Thoracic aorta (tissue), 2 donors: Measurements from ENCODE around the gene INHBE. TPM values are rescaled to one million over a fixed set of nuclear protein-coding genes. Genes with fewer than 3 reads are reported as not detected.
"Not testable (repeated sequence)": the region's sequence is repeated elsewhere in the genome, so short reads cannot be mapped to it uniquely, and the experiment has no call there.

Experiments
- ATAC-seq: fragments of 150-250 bp; one replicate; pipeline ENCODE4 v1.8.0; 2017; ENCODE audit warnings: low read depth; ENCODE audit not compliant: insufficient number of reproducible peaks, low FRiP score
- DNase-seq: peaks from one replicate; pipeline ENCODE4 v3.0.0-alpha.2; 2020; ENCODE audit warnings: low spot score
- H3K27ac ChIP-seq, 2 donors: fragments of 200-600 bp; sonication (generic); 1 replicate in 1 of 2; 2 replicates in 1 of 2; pipeline ENCODE4 v1.5.1; 2016; ENCODE audit warnings: mild to moderate bottlenecking in 2 of 2, moderate library complexity in 2 of 2
- H3K27me3 ChIP-seq: fragments of 200-600 bp; sonication (generic); replicated peaks from 2 replicates; pipeline ENCODE4 v1.6.0; 2016; ENCODE audit warnings: mild to moderate bottlenecking; ENCODE audit not compliant: insufficient read depth
- H3K36me3 ChIP-seq: fragments of 200-600 bp; sonication (generic); one replicate; pipeline ENCODE4 v1.5.1; 2016
- H3K4me1 ChIP-seq, 2 donors: fragments of 200-600 bp; sonication (generic); 1 replicate in 1 of 2; 2 replicates in 1 of 2; pipeline versions ENCODE4 v1.5.1 to v1.6.0; 2016; ENCODE audit warnings: low read depth in 2 of 2, mild to moderate bottlenecking in 1 of 2; ENCODE audit not compliant: control insufficient read depth in 1 of 2
- H3K4me3 ChIP-seq: fragments of 200-600 bp; sonication (generic); 2 replicates; pipeline ENCODE4 v1.5.1; 2016; ENCODE audit warnings: mild to moderate bottlenecking
- H3K9me3 ChIP-seq: fragments of 200-600 bp; sonication (generic); 2 replicates; pipeline ENCODE4 v1.5.1; 2016
- total RNA-seq, 2 donors: library from RNA; depleted of rRNA; stranded (reverse); fragments of >200 nt; gene quantifications; one replicate each; pipeline versions ENCODE4 v1.1.0 to v1.2.3, GENCODE V29; 2016
- TF ChIP-seq, protein P1 (sequence below): fragments of 200-600 bp; sonication (generic); IDR thresholded peaks from one replicate; pipeline ENCODE4 v1.5.1; 2019; ENCODE audit warnings: antibody characterized with exemption

Gene INHBE
- total RNA-seq, 2 donors from 2014 or later, result not detected

- no peak for ATAC-seq
- Histone ChIP-seq H3K36me3 (no peaks in the 10 kb centered on the region), H3K27ac (no peak within 1 kb of the TSS), H3K4me3 (no peak within 1 kb of the TSS), H3K9me3 (no peaks in the 10 kb centered on the region), H3K4me1 (peaks cover 0 to 13% of the 10 kb centered on the region in 2 donors), H3K27me3 (no peaks in the 10 kb centered on the region)
- DNase-seq, result no peak
- TF ChIP-seq, protein P1, sequence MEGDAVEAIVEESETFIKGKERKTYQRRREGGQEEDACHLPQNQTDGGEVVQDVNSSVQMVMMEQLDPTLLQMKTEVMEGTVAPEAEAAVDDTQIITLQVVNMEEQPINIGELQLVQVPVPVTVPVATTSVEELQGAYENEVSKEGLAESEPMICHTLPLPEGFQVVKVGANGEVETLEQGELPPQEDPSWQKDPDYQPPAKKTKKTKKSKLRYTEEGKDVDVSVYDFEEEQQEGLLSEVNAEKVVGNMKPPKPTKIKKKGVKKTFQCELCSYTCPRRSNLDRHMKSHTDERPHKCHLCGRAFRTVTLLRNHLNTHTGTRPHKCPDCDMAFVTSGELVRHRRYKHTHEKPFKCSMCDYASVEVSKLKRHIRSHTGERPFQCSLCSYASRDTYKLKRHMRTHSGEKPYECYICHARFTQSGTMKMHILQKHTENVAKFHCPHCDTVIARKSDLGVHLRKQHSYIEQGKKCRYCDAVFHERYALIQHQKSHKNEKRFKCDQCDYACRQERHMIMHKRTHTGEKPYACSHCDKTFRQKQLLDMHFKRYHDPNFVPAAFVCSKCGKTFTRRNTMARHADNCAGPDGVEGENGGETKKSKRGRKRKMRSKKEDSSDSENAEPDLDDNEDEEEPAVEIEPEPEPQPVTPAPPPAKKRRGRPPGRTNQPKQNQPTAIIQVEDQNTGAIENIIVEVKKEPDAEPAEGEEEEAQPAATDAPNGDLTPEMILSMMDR, result no peak
Measured at GRCh38 chr12:57434517-57435223, 20.4 kb upstream of the INHBE start, which contains the start of gene INHBC. Gene INHBC (plus strand): TSS chr12:57434784. CDS start chr12:57434887, 103 bp downstream.

DNA sequence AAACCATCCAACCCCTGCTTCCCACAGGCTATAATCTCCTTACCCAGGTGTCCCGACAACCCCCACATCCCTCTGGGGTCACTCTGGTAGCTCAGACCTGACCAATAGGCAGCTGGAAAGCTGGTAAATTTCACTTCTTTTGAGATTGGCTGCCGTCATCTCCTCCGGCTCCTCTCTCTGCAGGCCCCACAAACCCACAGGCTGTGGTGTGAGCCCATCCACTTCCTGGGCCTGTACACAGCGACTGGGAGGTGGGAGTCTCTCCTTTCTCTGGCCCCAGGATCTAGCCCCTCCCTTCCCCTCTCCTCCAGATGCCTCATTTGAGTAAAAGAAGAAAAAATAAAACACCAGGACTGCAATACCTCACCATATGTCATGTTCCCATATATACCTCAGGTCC lies 19.8 kb upstream of the INHBE start:
- Histone ChIP-seq H3K36me3 (no peaks in the 10 kb centered on the region), H3K4me3 (no peak overlapping the region), H3K4me1 (peaks cover 0 to 10% of the 10 kb centered on the region in 2 donors), H3K27me3 (no peaks in the 10 kb centered on the region), H3K27ac (no peak overlapping the region), H3K9me3 (no peaks in the 10 kb centered on the region)
- ATAC-seq (no peak), DNase-seq (no peak)
- TF ChIP-seq, protein P1, result no peak

DNA sequence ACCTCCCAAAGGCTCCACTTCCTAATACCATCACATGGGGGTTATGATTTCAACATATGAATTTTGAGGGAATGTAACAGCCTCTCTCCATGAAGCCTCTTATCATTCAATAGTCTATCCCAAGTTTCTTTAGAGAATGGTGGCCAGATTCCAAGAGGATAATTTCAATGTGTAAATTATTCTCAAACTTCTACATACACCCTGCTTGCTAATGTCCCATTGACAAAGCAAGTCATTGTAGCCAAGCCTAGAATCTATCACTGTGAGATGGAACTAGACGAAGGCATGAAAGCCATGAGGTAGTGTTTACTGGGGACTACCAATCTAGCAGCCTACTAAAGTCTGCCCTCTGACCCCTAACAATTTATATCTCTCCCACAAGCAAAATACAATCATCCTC lies 16.7 kb upstream of the INHBE start:
- TF ChIP-seq, protein P1, result no peak
- Histone ChIP-seq H3K4me1 (peaks cover 0 to 10% of the 10 kb centered on the region in 2 donors), H3K27me3 (no peaks in the 10 kb centered on the region), H3K27ac (no peak overlapping the region), H3K9me3 (no peaks in the 10 kb centered on the region), H3K4me3 (no peak overlapping the region), H3K36me3 (no peaks in the 10 kb centered on the region)
- DNase-seq (no peak), ATAC-seq (no peak)

DNA sequence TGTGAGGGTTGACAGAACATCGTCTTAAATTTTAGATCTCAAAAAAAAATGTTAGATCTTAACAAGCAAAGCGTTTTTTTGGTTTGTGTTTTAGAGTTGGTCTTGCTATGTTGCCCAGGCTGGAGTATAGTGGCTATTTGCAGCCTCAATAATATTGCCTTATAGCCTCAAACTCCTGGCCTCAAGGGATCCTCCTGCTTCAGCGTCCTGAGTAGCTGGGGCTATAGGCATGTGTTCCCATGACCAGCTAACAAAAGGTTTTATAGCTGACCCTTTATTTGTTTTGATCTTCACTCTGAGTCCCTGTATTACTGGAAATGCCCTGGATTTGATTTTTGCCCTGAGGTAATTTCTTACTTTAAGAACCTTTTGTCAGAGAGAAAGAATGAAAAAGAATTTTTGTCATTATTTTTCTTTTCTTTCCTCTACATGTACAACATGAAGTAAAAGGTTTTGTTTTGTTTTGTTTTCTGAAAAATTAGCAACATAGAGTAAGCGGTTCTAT lies 15.3 kb upstream of the INHBE start:
- H3K27me3 ChIP-seq, result no peaks in the 10 kb centered on the region
- no peak overlapping the region for H3K4me3 ChIP-seq
- TF ChIP-seq, protein P1, result no peak
- H3K36me3 ChIP-seq, result no peaks in the 10 kb centered on the region
- H3K27ac ChIP-seq, result peak overlapping the region; percentile 65 to 66
- peaks cover 0 to 10% of the 10 kb centered on the region in 2 donors for H3K4me1 ChIP-seq
- no peaks in the 10 kb centered on the region for H3K9me3 ChIP-seq
- DNase-seq (no peak), ATAC-seq (no peak)

GRCh38 chr12:57441393-57441792 lies 13.7 kb upstream of the INHBE start:
- H3K4me1 ChIP-seq, result peaks cover 0 to 10% of the 10 kb centered on the region in 2 donors
- not testable (repeated sequence) for DNase-seq, H3K27ac ChIP-seq, ATAC-seq, H3K27me3 ChIP-seq, H3K4me3 ChIP-seq, H3K9me3 ChIP-seq, H3K36me3 ChIP-seq
